HG02571 (cell line): Measurements from ENCODE around the gene FBN2.
"Not testable (repeated sequence)": the region's sequence is repeated elsewhere in the genome, so short reads cannot be mapped to it uniquely, and the experiment has no call there.

ENCODE experiments used
- ATAC-seq: cut with Tn5 transposase; IDR thresholded peaks from one replicate; pipeline ENCODE4 v1.9.1; 2021; ENCODE audit warnings: mild to moderate bottlenecking, moderate library complexity; ENCODE audit not compliant: unreplicated experiment

The FBN2 gene

DNA sequence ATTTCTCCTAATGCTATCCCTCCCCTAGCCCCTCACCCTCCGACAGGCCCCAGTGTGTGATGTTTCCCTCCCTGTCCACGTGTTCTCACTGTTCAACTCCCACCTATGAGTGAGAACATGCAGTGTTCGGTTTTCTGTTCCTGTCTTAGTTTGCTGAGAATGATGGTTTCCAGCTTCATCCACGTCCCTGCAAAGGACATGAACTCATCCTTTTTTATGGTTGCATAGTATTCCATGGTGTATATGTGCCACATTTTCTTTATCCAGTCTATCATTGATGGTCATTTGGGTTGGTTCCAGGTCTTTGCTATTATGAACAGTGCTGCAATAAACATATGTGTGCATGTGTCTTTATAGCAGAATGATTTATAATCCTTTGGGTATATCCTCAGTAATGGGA lies 216.6 kb downstream of the FBN2 start:
- not testable (repeated sequence) for ATAC-seq

DNA sequence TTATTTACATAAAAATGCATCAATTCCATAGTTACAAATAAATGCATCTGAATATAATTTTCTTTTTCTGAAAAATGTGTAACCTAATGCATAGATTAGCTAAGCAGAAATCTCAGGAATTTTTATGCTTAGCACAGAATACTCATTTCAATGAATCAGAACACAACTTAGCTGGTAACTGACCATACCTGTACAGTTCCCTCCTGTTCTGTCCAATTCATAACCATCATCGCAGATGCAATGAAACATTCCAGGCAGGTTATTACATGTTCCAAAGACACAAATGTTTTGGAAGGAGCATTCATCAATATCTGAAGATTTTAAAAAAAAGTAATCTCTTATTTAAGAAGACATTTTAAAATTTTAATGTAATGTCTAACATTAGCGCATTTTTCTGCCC lies 219.4 kb downstream of the FBN2 start:
- ATAC-seq = no peak

DNA sequence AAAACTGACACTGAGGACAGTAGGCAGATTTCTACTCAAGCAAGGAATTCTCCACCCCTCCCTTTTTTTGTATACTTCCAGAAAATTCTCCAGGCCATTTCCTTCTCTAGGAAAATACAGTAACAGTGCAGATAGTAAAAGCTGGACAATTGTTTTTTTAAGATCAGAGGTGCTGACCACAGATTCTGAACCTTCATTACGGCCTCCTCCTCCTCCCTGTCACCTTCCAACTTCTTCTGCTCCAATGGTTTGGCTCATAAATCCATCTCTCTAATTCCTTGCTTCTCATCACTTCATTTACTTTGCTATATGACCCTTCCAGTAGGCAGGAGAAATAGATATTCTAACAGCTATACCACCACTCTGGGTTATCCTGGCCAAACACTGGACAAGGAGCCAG lies 220.6 kb downstream of the FBN2 start:
- no peak for ATAC-seq

DNA sequence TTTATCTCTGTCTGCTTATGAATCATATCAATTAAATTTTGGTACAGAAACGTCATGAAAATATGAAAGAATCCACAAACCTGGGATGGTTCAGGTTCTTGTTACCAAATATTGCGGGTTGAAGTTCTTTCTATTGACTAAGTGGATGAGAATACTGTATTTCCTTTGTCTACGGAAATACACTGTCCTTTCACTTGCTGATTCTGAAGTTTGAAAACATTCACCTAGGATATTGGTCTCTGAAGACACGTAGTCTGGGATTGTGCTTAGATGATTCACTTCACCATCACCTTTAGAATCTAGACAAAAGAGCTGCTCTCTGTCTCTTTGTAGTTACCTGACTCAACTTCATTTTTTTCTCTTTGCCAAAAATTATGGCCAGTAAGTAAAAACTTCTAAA lies 222.4 kb downstream of the FBN2 start:
- no peak for ATAC-seq

DNA sequence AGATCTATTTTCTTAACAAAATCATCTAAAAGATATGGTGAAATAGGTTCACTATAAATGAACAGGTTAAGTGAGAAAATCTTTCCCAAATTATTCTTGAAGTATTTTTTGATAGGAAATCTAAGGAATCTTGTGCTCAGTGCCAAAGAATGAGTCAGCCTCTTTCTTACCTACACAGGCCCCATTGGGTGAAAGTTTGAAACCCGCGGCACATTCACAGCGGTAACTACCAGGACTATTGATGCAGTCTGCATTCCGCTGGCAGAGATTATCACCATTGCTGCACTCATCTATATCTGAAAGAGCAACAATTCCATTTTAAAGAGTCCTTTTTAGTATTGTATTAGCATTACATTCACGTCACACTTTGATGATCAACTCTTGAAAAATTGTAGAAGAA lies 232.7 kb downstream of the FBN2 start:
- ATAC-seq = no peak

DNA sequence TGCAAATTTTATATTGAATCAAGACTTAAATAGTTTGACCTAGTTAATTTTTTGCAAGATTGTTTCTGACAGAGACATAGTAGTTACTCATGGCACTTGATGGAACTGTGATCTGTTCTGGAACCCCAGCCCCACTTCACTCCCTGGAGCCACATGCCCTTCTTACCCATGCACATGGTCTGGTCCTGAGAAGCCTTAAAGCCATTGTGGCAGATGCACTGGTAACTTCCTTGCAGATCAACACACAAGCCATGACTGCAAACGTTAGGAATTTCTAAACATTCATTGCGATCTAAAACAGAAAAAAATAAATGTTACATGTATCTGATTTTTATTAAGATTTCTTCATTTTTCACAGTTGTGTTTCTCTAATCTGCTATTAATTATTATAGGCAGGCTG lies 233.3 kb downstream of the FBN2 start:
- no peak for ATAC-seq

DNA sequence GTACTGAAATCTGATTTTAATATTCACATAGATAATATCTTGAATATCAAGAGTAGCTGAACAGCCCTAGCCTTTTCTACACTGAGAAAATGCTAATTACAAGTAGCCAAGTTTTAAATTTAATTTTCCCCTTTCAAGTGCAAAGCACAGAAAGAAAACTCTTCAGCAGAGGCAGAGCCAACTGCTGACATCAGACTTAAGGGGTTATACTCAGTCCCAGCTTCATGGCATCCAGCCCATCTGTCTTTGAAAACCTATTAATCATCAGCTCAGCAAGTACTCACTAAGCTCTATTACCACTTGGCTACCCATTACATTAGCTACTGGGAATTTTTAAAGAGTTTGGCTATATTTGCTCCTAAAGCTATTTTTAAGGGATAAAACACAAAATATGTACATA lies 234.0 kb downstream of the FBN2 start:
- no peak for ATAC-seq

DNA sequence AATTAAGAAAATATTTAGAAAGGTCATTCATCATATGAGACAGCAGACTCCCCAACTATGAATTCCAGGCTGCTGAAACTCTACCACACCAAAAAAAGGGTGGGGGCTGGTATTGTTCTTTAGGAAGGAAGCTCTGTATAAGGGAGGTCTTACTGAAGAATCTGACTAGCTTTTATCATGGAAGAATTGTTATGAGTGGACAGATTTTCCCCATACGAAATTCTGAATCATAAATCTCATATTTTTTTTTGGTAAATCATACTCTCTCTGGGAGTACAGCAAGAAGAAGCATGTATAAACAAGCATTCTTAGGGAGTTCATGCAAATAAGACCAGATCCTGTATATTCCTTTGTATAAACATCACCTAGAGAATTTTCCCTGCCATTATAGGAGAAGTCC lies 234.5 kb downstream of the FBN2 start:
- no peak for ATAC-seq

DNA sequence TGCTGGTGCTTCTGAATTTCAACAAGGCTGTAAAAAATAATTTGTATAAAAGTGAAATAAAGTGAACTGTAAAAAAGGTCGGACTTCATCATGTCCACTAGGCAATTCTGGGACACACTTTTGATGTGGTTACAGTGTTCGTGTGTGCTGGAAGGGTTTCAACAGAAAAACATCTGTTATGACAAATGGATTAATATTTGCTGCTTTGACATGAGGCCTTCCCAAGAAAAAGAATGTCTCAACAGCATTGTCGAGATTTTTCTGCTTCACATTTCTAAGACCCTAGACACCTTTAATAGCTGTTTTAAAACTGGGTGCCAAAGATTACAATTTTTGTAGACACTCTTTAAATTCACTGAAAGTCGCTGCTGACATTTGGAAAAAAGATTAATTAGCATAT lies 237.9 kb downstream of the FBN2 start:
- no peak for ATAC-seq

DNA sequence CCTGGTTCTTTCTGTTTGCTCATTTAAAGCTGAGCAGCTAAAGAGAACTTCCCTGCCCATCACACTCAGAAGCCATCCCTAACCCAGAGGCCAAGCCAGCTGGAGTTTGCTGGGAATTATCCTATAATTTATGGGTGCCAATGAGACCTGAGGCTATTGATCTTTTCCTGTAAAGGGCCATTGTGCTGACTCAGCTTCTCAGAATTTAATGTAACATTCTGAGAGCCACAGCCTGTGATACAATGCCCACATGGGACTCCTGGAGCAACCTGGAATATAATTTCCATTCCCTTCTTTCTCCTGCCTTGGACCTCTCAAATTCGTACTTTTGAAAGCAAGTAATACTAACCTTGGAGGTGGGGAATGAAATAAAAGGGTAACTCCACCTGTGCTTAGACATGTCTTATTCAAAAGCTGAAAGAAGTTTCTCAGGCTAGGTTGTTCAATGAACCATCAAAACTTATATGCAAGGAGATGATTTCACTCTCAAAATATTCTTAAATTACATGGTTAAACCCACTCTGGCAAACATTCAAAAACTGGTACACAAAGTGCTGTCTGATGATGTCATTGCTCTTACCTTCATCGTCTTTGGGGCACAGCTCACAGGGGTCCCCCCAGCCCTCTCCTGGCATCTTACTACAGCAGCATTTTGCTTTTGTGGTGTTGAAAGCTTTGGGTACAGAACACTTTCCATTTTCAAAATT lies 247.7 kb downstream of the FBN2 start:
- ATAC-seq = no peak

DNA sequence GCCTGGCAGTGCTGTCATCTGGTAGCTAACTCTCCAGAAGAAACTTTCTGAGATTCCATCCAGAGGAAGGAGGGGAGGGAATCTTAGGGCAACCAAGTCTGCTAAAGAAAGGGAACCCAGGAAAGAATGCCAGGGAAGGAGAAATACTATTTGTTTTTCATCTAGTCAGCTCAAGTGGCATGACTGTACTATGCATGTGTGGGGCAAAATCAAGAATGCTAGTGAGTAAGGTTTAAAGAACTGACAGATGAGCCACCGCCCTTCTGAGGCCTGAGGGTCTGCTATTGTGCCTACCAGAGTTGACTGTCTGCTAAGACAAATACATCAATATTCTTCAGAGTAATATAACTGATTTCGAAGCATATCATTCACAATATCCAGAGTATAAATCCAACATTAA lies 250.3 kb downstream of the FBN2 start:
- ATAC-seq = no peak

DNA sequence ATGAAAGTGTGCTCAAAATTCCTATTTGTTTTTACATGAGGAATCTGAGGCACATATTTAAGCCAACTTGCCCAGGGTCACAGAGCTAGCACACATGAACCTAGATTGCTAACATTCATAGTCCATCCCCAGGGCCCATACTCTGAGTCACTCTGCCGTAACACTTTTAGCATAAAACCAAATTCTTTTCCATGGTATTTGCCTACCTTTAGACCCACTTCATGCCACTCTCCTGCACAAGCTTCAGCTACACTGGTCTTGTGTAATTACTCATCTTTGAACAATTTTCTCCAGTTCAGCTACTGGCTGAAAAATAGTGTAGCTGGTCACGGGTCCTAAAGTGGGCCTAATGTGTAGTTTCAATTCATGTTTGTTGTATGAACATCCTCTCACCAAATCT lies 253.8 kb downstream of the FBN2 start:
- ATAC-seq = no peak

DNA sequence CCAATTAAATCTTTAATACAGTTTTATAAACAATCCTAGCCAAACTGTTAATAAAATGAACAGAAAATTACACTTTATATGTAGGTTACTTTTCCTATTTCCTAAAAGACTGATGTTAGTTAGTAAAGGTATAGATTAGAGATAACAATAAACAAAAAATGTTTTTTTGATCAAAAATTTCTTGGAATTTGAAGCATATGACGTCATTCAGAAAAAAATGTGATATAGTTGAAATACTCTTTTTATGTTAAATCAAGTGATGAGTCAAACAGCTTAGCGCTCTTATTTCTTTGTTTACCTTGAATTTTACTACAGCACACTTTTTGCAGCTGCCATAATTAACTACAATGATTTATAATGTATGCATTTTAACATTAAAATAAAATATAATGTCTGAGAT lies 258.7 kb downstream of the FBN2 start:
- no peak for ATAC-seq

DNA sequence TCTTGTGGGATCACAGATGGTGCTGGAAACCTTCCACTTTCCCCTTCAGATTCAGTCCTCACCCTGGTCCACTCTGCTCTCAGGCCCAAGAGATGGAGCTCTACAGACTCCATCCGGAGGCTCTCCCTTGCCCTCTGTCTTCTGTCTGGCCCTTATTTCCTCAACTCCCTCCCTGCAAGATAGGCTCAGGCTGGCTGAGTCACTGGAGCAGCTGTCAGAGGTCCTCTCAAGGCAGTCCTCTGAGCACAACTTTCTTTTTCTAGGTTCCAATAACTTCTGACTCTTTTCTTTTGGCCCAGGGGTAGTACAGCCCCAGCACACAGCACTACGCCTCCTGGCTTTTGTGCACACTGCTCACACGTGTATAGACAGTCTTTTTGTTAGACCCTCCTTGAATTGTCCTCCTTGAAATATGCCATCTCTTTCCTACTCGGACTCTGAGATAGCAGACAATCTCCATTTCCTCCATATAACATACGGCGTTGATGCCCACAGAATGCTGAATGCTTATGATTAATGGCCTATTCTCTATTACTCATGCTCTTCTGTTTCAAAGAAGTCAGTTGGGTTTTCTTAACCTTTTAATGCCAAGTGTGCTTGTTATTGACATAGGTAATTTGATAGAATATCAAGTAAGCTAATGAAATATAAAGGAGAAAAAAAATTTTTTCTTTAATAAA lies 261.4 kb downstream of the FBN2 start:
- no peak for ATAC-seq

DNA sequence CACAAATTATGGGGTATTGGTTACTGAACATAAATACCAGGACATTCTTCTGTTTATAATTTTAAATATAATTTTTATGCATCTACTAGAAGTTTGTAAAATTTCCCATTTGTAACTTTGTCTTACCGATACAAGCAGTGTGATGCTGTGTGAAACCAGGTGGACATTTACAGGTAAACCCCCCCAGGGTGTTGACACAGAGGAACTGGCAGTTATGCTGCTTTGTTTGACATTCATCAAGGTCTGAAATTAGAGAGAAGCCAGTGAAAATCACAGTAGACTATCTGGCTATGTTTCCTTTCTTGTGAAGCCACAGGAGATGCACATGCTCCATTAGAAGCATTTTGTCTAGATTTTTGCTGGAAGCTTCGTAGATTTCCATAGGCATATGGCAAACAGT lies 263.6 kb downstream of the FBN2 start:
- no peak for ATAC-seq

DNA sequence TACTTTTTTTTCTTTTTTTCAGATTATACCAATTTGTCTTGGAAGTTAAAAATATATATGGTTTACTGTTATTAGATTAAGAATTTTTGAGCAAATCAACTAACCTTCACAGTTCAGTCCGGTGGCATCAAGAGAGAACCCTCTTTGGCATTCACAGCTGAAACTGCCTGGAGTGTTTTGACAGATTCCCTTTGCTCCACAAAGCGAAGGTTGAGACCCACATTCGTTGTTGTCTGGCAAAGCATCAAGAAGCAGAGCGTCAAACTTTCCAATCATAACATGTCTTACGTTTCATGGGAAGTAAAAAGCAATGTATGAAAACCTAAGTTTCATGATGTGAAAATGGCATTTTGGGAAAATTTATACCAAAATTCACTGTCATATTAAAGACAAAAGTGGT lies 264.3 kb downstream of the FBN2 start:
- no peak for ATAC-seq

DNA sequence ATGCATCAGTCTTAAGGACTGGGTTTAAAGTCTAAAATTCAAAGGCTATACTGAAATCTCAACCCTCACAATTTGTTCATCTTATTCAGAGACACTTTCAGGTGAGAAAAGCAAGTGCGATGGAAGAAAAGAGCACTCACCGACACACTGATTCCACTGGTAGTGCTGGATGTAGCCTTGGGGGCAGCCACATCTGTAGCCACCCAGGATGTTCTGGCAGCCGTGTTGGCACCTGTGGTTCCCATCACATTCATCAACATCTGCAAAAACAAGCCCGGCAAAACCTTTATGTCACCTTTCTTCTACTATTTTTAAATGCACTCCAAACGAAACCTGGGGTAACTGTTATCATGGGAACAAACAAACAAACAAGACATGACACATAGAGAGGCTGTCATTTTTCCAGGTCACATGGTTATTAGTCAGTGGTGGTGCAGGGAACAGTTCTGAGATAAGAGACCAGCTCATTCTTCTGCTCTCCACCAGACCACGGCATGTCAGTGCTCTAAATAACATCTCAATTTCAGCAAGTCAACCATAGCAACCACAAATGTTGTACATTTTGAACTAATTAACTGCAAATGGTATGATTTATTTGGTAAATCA lies 266.1 kb downstream of the FBN2 start:
- ATAC-seq = no peak

DNA sequence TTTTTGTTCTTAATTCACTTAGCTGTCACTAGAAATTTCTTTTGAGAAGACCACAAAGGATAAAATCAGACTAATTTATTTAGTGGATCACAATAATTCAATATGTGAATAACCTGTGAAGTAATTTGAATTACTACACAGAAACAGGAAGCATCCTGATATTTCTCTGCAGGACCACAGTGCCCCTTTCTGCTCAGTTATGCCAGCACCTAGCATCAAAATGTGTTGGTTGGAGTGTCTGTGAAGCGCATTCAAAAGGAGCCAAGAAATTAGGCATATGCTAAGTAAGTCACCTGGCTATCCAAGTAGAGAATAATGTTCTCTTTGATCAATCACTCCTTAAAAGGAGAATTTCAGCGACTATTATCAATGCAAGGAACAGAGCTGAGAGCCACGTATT lies 267.0 kb downstream of the FBN2 start:
- no peak for ATAC-seq

DNA sequence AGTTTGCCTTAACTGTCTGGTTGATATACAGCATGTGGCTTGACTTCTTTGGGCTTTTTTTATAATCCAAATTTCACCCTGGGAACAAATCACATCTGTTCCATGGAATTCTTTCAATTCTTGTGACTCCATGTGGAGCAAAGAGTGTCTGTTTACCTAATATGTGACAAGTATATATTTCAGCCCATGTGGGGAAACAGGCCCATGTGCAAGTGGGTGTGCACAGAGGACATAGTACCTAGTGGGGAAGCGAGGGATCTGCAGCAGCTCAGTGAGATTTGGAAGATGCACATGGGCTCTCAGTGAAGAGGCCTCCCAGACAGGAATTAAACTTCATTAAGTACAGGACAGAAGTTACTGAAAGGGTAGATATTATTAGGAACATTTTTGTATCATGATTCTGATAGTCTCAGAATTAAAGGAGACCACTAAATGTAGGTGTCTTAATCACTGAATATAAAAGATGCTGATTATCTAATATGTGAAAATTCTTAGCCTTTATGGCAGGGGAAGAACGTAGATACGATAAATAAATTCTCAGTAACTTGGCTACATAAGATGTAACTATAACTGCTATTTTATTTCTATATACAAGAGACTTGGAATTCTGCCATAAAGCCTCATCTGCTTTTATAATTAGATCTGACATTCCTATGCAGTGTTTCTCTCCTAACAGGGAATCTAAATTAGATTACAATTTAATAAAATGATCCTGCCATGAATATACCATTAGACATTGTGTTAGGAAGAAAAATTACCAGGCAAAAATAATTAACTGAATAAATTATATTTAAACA lies 273.3 kb downstream of the FBN2 start:
- ATAC-seq = no peak

DNA sequence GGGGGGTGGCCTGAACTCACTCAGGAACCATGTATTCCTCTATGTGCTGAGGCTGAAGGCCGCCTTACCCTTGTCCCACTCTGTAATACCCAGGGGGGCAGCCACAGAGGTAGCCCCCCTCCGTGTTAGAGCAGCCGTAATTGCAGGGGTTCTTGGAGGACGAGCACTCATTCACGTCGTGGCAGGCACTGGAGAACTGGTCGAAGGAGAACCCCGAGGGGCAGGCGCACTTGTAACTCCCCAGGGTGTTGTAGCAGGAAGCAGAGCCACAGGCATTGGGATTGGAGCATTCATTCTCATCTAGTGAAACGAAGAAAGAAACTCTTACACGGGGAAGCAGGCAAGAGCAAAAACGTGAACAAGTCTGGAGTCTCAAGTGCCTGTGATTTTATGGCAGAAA lies 274.7 kb downstream of the FBN2 start:
- ATAC-seq = no peak

DNA sequence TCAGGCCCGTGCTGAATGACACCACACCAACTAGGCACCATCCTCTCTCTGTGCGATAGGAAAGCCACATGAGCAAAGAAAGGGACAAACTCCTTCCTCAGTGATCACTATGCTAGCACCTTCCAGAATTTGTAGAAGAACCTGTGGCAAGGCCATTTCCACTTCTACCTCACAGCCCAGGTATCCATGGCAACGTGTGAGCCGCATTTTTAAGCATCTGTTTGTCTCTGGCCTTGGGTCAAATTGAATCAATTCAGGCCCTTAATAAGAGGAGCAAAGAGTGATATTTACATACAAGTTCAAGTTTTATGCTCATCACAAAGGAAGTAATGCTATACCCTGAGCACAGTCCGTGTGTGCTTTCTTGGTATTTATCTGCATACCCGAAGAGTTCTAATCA lies 275.1 kb downstream of the FBN2 start:
- ATAC-seq = no peak

DNA sequence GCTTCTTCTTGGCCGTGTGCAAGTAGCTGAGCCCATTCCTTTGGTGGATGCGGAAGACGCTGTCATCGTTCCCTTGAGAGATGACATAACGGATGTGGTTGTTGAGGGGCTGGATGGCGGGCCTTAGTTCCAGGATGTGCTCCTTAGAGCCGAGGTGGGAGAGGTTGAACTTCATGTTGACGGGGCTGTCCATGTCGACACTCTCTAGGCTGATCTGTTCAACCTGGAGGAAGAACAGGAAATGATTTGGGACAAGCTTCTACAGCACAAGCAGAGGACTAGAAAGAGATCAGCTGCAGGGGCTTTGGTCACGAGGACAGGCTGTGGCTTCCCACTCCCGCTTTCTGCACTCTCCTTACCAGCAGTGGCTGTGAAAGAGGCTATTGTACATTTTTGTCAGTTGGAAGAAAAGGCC lies 278.4 kb downstream of the FBN2 start:
- ATAC-seq = no peak
